Endothelial cell of umbilical vein (primary cell): ENCODE results near the gene FAT2. TPM values are rescaled to one million over a fixed set of nuclear protein-coding genes. Genes with fewer than 3 reads are reported as not detected.

Experiments
- BruUV-seq: library from RNA; stranded (reverse); fragments of 400-500 nt; replicated peaks from 2 replicates; lab custom pipeline; 2021; lab: Mats Ljungman, UMichigan
- CTCF ChIA-PET: fragments of 300-600, 350-600 bp; sonication (Branson Sonifier 250); formaldehyde crosslinking; loops from one replicate; lab custom pipeline; 2021; ENCODE audit warnings: antibody characterized with exemption, inconsistent platforms; lab: Charles Lee
- POLR2A ChIA-PET: fragments of 300-600, 350-600 bp; sonication (Branson Sonifier 250); formaldehyde crosslinking; loops from one replicate; lab custom pipeline; 2021; ENCODE audit warnings: antibody characterized with exemption, inconsistent platforms; lab: Charles Lee
- DNase-seq: peaks from one replicate; pipeline ENCODE4 v3.0.0-alpha.2; 2011; ENCODE audit warnings: low read depth, low spot score
- FAIRE-seq: peaks from 2 replicates; lab custom pipeline; 2011; peaks lifted over from hg19 to GRCh38; lab: Jason Lieb, UNC
- H2AFZ ChIP-seq: 2 replicates; pipeline ENCODE4 v1.6.0; 2012; ENCODE audit warnings: low read depth, low read length, control low read depth, inconsistent platforms
- H3K27ac ChIP-seq: 2 replicates; pipeline ENCODE4 v1.5.1; 2011; ENCODE audit warnings: low read depth, mild to moderate bottlenecking, control low read depth, low read length, moderate library complexity; ENCODE audit not compliant: insufficient read depth
- H3K27me3 ChIP-seq, 2 experiments: 2 replicates each; pipeline versions ENCODE4 v1.6.0 to v1.6.1; 2011; ENCODE audit warnings: low read length in 2 of 2, mixed read lengths in 1 of 2; ENCODE audit not compliant: control insufficient read depth in 2 of 2, insufficient read depth in 2 of 2
- H3K36me3 ChIP-seq, 2 experiments: 2 replicates in 1 of 2; 3 replicates in 1 of 2; pipeline ENCODE4 v1.5.1; 2011; ENCODE audit warnings: low read length in 2 of 2, mild to moderate bottlenecking in 1 of 2, moderate library complexity in 1 of 2; ENCODE audit not compliant: control insufficient read depth in 2 of 2, insufficient read depth in 2 of 2; ENCODE audit errors: extremely low read depth in 1 of 2
- H3K4me1 ChIP-seq: 3 replicates; pipeline ENCODE4 v1.5.1; 2011; ENCODE audit warnings: mild to moderate bottlenecking, low read length; ENCODE audit not compliant: control insufficient read depth, insufficient read depth; ENCODE audit errors: extremely low read depth
- H3K4me2 ChIP-seq: 2 replicates; pipeline ENCODE4 v1.6.1; 2011; ENCODE audit warnings: low read length, control low read depth, mixed read lengths; ENCODE audit not compliant: insufficient read depth
- H3K4me3 ChIP-seq, 3 experiments: fragments of 200-600 bp in 1 of 3; sonication (generic), shearing (Covaris generic) in 1 of 3; replicated peaks in 1 of 3; 2 replicates each; pipeline ENCODE4 v1.5.1; 2011 to 2016; ENCODE audit warnings: control low read depth in 3 of 3, low read length in 3 of 3, mild to moderate bottlenecking in 2 of 3, inconsistent platforms in 1 of 3, low read depth in 1 of 3, moderate library complexity in 1 of 3; ENCODE audit not compliant: insufficient read depth in 1 of 3
- H3K79me2 ChIP-seq: 2 replicates; pipeline ENCODE4 v1.6.0; 2012; ENCODE audit warnings: low read length, inconsistent platforms; ENCODE audit not compliant: control insufficient read depth, insufficient read depth
- H3K9ac ChIP-seq: replicated peaks from 2 replicates; pipeline ENCODE3; 2011; ENCODE audit warnings: low read length, control low read depth; ENCODE audit not compliant: insufficient read depth; ENCODE audit errors: extremely low read depth
- H3K9me1 ChIP-seq: replicated peaks from 3 replicates; pipeline ENCODE4 v1.6.0; 2011; ENCODE audit warnings: mild to moderate bottlenecking, low read length; ENCODE audit not compliant: control insufficient read depth, insufficient read depth; ENCODE audit errors: extremely low read depth
- H3K9me3 ChIP-seq: replicated peaks from 2 replicates; pipeline ENCODE4 v1.5.1; 2012; ENCODE audit warnings: low read length, inconsistent platforms; ENCODE audit not compliant: control insufficient read depth, insufficient read depth
- H4K20me1 ChIP-seq: replicated peaks from 2 replicates; pipeline ENCODE3; 2011; ENCODE audit warnings: mild to moderate bottlenecking, low read length; ENCODE audit not compliant: control insufficient read depth, insufficient read depth; ENCODE audit errors: extremely low read depth
- EZH2 ChIP-seq: IDR thresholded peaks from 2 replicates; pipeline ENCODE4 v1.6.1; 2012; ENCODE audit warnings: borderline replicate concordance, low read depth, mild to moderate bottlenecking, moderate library complexity, low read length, inconsistent platforms; ENCODE audit not compliant: severe bottlenecking
- FOS ChIP-seq: IDR thresholded peaks from 2 replicates; pipeline ENCODE4 v1.6.1; 2011; ENCODE audit warnings: mild to moderate bottlenecking, low read length, moderate library complexity, borderline replicate concordance; ENCODE audit not compliant: insufficient read depth
- GATA2 ChIP-seq: IDR thresholded peaks from 2 replicates; pipeline ENCODE4 v1.7.0; 2011; ENCODE audit warnings: low read depth, mild to moderate bottlenecking, moderate library complexity, mixed read lengths, low read length; ENCODE audit not compliant: insufficient read length, insufficient read depth
- JUN ChIP-seq: IDR thresholded peaks from 2 replicates; pipeline ENCODE4 v1.6.1; 2011; ENCODE audit warnings: borderline replicate concordance, low read depth; ENCODE audit not compliant: insufficient read length, insufficient read depth
- MYC ChIP-seq: IDR thresholded peaks from one replicate; pipeline ENCODE4 v1.6.1; 2011; ENCODE audit warnings: mild to moderate bottlenecking, low read depth, low read length
- POLR2A ChIP-seq: IDR thresholded peaks from 2 replicates; pipeline ENCODE4 v1.6.1; 2012; ENCODE audit warnings: low read depth, mild to moderate bottlenecking, control low read depth, low read length
- POLR2AphosphoS5 ChIP-seq: IDR thresholded peaks from 2 replicates; pipeline ENCODE4 v1.6.1; 2012; ENCODE audit warnings: low read depth, mild to moderate bottlenecking, control low read depth, low read length, moderate library complexity; ENCODE audit not compliant: insufficient read depth
- dilution Hi-C: fragments of 300-500 bp; cut with MboI; formaldehyde crosslinking; loops from one replicate; pipeline ENCODE4 v1.15.0; 2019; ENCODE audit warnings: low sequenced_read_pairs; ENCODE audit not compliant: extremely low pct_ligation_motif_present
- intact Hi-C: fragments of 100-400 bp; cut with micrococcal nuclease; formaldehyde crosslinking; loops from one replicate; pipeline ENCODE4 v1.10.0; 2022
- polyA plus RNA-seq, 4 experiments: library from polyadenylated mRNA; depleted of rRNA in 3 of 4; stranded (reverse) in 3 of 4; unstranded in 1 of 4; fragments of >200 nt; gene quantifications; 2 replicates each; pipeline versions ENCODE4 v1.2.1 to v1.2.3, GENCODE V29; 2011 to 2012; ENCODE audit warnings: missing spikeins in 1 of 4
- total RNA-seq: library from RNA; stranded (reverse); gene quantifications from 2 replicates; pipeline ENCODE4 v1.2.3, GENCODE V29; 2021
- TF ChIP-seq, protein P1 (sequence below), 2 donors: IDR thresholded peaks; 1 replicate in 1 of 2; 2 replicates in 1 of 2; pipeline ENCODE4 v1.5.1; 2011; ENCODE audit warnings: low read length in 2 of 2, mild to moderate bottlenecking in 2 of 2, moderate library complexity in 2 of 2, control low read depth in 1 of 2, inconsistent platforms in 1 of 2, low read depth in 1 of 2; ENCODE audit not compliant: insufficient read depth in 1 of 2; ENCODE audit errors: extremely low read depth in 1 of 2
- TF ChIP-seq, protein P2 (sequence below): IDR thresholded peaks from 2 replicates; pipeline ENCODE4 v1.6.1; 2011; ENCODE audit not compliant: insufficient read depth, insufficient read length

The FAT2 gene
- total and polyA plus RNA-seq, 2 donors (not counting 3 experiments of a cell fraction or from before 2014, with no cell fraction given), result not detected

DNA sequence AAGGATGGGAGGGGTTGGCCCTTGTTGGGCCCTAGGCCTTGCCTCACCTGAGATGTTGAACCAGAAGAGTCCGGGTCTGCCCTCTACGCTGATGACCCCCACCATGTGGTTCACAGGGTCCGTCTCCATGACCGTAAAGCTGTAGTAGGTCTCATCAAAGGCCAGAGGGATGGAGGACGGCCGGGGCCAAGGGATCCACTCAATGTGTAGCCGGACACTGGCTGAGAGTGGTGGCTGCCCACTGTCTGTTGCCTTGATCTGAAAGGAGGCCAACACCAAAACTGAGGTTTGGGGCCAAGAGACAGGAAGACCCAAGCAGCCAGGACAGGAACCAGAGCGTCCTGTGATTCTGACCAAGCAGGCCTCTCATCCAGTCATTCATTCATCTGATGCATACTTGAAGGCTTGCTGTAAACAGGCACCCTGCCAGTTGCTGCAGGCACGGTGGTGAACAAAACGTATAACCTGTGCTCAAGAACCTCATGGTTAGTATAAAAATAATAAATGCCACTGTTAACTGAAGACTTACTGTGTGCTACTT is 37.9 kb downstream of the FAT2 start:
- BruUV-seq, result no TSS peak
- Histone ChIP-seq H3K4me1 (no peaks in the 10 kb centered on the region), H3K27ac (no peak overlapping the region), H3K27me3 (no peaks in the 10 kb centered on the region), H2AFZ (no peak overlapping the region), H3K79me2 (no peaks in the 10 kb centered on the region), H3K4me3 (no peak overlapping the region), H4K20me1 (no peaks in the 10 kb centered on the region), H3K9ac (no peak overlapping the region), H3K4me2 (no peak overlapping the region), H3K9me3 (no peaks in the 10 kb centered on the region), H3K9me1 (no peaks in the 10 kb centered on the region), H3K36me3 (no peaks in the 10 kb centered on the region)
- ChIA-PET CTCF (interaction anchor here (0.8 kb wide), 1 partner anchor 18 kb away, joined by 3 read pairs; no protein-coding TSS in a partner anchor), POLR2A (no interaction called here)
- TF ChIP-seq POLR2A (no peak), MYC (no peak), FOS (no peak), EZH2 (no peak), GATA2 (no peak), JUN (no peak), POLR2AphosphoS5 (no peak)
- TF ChIP-seq, protein P1, sequence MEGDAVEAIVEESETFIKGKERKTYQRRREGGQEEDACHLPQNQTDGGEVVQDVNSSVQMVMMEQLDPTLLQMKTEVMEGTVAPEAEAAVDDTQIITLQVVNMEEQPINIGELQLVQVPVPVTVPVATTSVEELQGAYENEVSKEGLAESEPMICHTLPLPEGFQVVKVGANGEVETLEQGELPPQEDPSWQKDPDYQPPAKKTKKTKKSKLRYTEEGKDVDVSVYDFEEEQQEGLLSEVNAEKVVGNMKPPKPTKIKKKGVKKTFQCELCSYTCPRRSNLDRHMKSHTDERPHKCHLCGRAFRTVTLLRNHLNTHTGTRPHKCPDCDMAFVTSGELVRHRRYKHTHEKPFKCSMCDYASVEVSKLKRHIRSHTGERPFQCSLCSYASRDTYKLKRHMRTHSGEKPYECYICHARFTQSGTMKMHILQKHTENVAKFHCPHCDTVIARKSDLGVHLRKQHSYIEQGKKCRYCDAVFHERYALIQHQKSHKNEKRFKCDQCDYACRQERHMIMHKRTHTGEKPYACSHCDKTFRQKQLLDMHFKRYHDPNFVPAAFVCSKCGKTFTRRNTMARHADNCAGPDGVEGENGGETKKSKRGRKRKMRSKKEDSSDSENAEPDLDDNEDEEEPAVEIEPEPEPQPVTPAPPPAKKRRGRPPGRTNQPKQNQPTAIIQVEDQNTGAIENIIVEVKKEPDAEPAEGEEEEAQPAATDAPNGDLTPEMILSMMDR (IDR thresholded peaks at IDR 0.05; ENCODE audit: extremely low read depth in 1 of 2, insufficient read depth in 1 of 2, low read depth in 1 of 2, low read length in 2 of 2), result no peak
- TF ChIP-seq, protein P2, sequence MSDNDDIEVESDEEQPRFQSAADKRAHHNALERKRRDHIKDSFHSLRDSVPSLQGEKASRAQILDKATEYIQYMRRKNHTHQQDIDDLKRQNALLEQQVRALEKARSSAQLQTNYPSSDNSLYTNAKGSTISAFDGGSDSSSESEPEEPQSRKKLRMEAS, result no peak
- DNase-seq (no peak), FAIRE-seq (no peak)
- intact Hi-C loops, result no loop called here
- dilution Hi-C loops, result no loop called here
